HG03575 (cell line): Measurements from ENCODE around the gene BAZ1A.

Experiments
- ATAC-seq: cut with Tn5 transposase; IDR thresholded peaks from one replicate; pipeline ENCODE4 v1.9.1; 2021; ENCODE audit not compliant: unreplicated experiment, insufficient number of reproducible peaks, low FRiP score; ENCODE audit errors: extremely low read depth

Gene BAZ1A

GRCh38 chr14:34875031-34875922 lies at the start of gene BAZ1A:
TSS of gene BAZ1A (minus strand) at chr14:34875360. CDS start at chr14:34874604, 756 bp downstream.
- ATAC-seq = no peak

- no peak for ATAC-seq
These were observed 45.2 kb upstream of the BAZ1A start for GRCh38 chr14:34920339-34920738.

- no peak for ATAC-seq
These were observed 38.5 kb upstream of the BAZ1A start for GRCh38 chr14:34913619-34914018.

- no peak for ATAC-seq
These were observed 37.8 kb upstream of the BAZ1A start for GRCh38 chr14:34912966-34913365.

GRCh38 chr14:34912182-34912581 lies 37.0 kb upstream of the BAZ1A start:
- ATAC-seq = no peak

GRCh38 chr14:34911209-34912150 lies 36.3 kb upstream of the BAZ1A start:
- no peak for ATAC-seq

- no peak for ATAC-seq
These were observed 31.1 kb upstream of the BAZ1A start for GRCh38 chr14:34906287-34906686.

GRCh38 chr14:34895277-34895676 lies 20.1 kb upstream of the BAZ1A start:
- no peak for ATAC-seq

- ATAC-seq = no peak
These were observed 15.8 kb upstream of the BAZ1A start for GRCh38 chr14:34890937-34891336.

GRCh38 chr14:34888186-34888585 lies 13.0 kb upstream of the BAZ1A start:
- no peak for ATAC-seq

GRCh38 chr14:34883954-34884353 lies 8.8 kb upstream of the BAZ1A start:
- no peak for ATAC-seq

- ATAC-seq = no peak
These were observed 652 bp downstream of the BAZ1A start for GRCh38 chr14:34874386-34875030.

GRCh38 chr14:34873589-34874385 lies 1.4 kb downstream of the BAZ1A start:
- no peak for ATAC-seq

- ATAC-seq = no peak
These were observed 2.2 kb downstream of the BAZ1A start for GRCh38 chr14:34872822-34873588.

- no peak for ATAC-seq
These were observed 8.0 kb downstream of the BAZ1A start for GRCh38 chr14:34867199-34867598.

GRCh38 chr14:34865889-34866574 lies 9.1 kb downstream of the BAZ1A start:
- ATAC-seq = no peak

GRCh38 chr14:34863844-34864243 lies 11.3 kb downstream of the BAZ1A start:
- no peak for ATAC-seq
